Stimulated activated CD4-positive, alpha-beta T cell treated with anti-CD3 and anti-CD28 coated beads, Interleukin-12 subunit alpha, Interleukin-12 subunit beta, amount 100 ng/mL, for 24 hours (primary cell): ENCODE results near the gene S100PBP.

Source experiments
- DNase-seq, 2 experiments: peaks; one replicate each; pipeline ENCODE4 v3.0.0-alpha.2; 2020; ENCODE audit warnings: low read depth in 2 of 2

S100PBP gene

GRCh38 chr1:32817159-32817814, at the start of gene S100PBP, which contains the start of gene YARS1:
TSS of gene S100PBP (plus strand) at chr1:32817653. CDS start at chr1:32826100, 8,447 bp downstream.
TSS of gene YARS1 (minus strand) at chr1:32817358. CDS start at chr1:32817244, 114 bp downstream.
- DNase-seq = peak; percentile 100

DNA sequence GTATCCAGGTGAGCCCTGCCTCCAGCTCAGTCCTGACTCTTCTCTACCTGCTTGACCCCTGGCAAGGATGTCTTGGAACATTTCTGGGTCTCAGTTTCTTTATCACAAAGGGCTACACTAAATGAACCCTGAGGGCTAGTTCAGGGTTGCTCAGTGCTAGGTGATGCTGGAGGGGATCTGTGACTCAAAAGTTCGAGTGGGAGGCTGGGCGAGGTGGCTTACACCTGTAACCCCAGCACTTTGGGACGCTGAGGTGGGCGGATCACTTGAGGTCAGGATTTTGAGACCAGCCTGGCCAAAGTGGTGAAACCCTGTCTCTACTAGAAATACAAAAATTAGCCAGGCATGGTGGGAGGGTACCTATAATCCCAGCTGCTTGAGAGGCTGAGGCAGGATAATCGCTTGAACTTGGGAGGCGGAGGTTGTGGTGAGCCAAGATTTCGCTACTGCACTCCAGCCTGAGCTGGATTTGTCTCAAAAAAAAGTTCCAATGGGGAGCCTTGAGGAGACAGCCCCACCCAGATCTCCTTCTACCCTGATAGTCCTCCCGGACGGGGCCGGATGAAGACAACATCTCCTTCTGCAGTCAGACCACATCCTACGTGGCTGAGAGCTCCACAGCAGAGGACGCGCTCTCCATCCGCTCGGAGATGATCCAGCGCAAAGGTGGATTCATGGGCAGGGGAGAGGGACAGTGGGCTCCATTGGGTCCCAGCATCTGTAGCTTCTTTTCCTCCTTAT, 49.2 kb upstream of the S100PBP start:
- DNase-seq = no peak

- no peak for DNase-seq
Measured at GRCh38 chr1:32769524-32770220, 47.8 kb upstream of the S100PBP start.

- no peak for DNase-seq
Measured at GRCh38 chr1:32770221-32770731, 47.2 kb upstream of the S100PBP start.

DNA sequence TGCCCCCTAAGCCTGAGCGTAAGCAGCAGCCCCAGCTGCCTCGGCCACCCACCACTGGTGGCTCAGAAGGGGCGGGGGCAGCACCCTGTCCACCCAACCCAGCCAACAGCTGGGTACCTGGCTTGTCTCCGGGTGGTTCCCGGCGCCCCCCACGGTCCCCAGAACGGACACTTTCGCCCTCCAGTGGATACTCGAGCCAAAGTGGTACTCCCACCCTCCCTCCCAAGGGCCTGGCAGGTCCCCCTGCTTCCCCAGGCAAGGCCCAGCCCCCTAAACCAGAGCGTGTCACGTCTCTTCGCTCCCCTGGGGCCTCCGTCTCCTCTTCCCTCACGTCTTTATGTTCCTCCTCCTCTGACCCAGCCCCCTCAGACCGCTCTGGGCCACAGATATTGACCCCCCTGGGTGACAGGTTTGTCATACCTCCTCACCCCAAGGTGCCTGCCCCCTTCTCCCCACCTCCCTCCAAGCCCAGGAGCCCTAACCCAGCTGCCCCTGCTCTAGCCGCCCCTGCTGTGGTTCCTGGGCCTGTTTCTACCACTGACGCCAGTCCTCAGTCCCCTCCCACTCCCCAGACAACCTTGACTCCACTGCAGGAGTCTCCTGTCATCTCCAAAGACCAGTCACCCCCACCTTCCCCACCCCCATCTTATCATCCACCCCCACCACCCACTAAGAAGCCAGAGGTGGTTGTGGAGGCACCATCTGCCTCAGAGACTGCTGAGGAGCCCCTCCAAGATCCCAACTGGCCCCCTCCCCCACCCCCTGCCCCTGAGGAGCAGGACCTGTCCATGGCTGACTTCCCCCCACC, 46.5 kb upstream of the S100PBP start:
- DNase-seq = no peak

DNA sequence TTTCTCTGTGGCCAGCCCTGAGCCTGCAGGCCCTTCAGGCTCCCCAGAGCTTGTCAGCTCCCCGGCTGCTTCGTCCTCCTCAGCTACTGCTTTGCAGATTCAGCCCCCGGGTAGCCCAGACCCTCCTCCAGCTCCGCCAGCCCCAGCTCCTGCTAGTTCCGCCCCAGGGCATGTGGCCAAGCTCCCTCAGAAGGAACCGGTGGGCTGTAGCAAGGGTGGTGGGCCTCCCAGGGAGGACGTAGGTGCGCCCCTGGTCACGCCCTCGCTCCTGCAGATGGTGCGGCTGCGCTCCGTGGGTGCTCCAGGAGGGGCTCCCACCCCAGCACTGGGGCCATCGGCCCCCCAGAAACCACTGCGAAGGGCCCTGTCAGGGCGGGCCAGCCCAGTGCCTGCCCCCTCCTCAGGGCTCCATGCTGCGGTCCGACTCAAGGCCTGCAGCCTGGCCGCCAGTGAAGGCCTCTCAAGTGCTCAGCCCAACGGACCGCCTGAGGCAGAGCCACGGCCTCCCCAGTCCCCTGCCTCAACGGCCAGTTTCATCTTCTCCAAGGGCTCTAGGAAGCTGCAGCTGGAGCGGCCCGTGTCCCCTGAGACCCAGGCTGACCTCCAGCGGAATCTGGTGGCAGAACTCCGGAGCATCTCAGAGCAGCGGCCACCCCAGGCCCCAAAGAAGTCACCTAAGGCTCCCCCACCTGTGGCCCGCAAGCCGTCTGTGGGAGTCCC, 45.7 kb upstream of the S100PBP start:
- no peak for DNase-seq

DNA sequence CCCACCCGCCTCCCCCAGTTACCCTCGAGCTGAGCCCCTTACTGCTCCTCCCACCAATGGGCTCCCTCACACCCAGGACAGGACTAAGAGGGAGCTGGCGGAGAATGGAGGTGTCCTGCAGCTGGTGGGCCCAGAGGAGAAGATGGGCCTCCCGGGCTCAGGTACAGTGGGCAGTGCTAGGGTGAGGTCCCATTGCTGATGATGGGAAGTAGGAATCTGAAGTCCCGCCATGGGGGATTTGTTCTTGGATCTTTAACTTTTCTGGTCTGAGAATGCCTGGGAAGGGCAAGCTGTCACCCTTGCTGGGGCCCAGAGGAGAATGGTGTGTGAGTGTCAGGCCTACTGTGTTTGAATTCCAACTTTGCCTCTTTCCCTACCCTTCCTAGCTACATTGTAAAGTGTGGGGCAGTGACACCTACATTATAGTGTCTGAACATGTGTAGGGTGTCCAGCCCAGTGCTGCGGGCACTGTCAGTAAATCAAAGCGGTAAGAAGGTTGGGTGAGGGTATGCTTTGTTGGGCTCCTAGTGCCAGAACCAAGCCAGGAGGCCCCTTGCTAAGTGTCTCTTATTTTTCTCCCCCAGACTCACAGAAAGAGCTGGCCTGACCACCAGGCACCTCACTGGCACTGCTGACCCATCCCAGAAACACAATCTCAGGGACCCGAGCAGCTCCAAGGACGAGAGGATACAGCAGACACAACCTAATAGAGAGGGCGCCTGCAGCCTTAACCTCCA, 45.0 kb upstream of the S100PBP start:
- DNase-seq = no peak

GRCh38 chr1:32773018-32773763, 44.3 kb upstream of the S100PBP start:
- DNase-seq = peak; percentile 48 to 62

GRCh38 chr1:32773764-32774463, 43.5 kb upstream of the S100PBP start:
- DNase-seq = no peak

GRCh38 chr1:32774464-32774808, 43.0 kb upstream of the S100PBP start:
- no peak for DNase-seq

- no peak for DNase-seq
Measured at GRCh38 chr1:32774950-32775634, 42.4 kb upstream of the S100PBP start.

DNA sequence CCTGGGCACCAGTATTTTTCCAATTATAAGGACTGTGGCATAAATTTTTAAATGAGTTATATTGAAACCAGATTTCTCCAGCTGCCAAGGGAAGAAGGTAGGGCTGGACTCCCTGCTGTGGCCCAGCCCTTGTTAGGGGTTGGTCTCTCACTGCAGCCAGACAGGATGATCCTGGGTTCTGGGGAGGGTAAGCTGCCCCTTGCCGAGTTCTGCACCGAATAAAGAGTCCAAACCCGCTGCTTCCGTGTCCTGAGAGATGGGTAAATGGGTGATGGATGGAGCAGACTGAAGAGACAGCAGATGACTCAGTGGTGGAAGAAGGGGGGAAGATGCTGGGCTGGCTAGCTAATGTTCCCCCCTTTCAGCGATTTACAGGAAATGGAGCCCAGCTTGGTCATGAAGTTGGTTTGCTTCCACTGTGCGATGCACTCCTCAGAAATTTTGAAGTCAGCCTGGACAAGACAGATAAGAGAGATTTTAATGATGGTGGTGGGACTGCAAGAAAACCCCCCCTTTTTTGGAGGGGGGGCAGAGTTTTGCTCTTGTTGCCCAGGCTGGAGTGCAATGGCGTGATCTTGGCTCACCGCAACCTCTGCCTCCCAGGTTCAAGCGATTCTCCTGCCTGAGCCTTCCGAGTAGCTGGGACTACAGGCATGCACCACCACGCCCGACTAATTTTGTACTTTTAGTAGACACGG, 41.7 kb upstream of the S100PBP start:
- DNase-seq = no peak

GRCh38 chr1:32779242-32779641, 38.2 kb upstream of the S100PBP start:
- DNase-seq = no peak

GRCh38 chr1:32780005-32780404, 37.4 kb upstream of the S100PBP start:
- DNase-seq = no peak

GRCh38 chr1:32780628-32781234, 36.7 kb upstream of the S100PBP start:
- no peak for DNase-seq

- no peak for DNase-seq
Measured at GRCh38 chr1:32782086-32782485, 35.4 kb upstream of the S100PBP start.

GRCh38 chr1:32783851-32784250, 33.6 kb upstream of the S100PBP start:
- DNase-seq = no peak
